CD4-positive, alpha-beta T cell (primary cell): ENCODE measurements around the gene CD24. TPM values are rescaled to one million over a fixed set of nuclear protein-coding genes. Genes with fewer than 3 reads are reported as not detected.

Source experiments
- ATAC-seq: fragments of 200-7000 bp; cut with Tn5 transposase; one replicate; pipeline ENCODE4 v1.10.0; 2022; ENCODE audit warnings: mild to moderate bottlenecking; ENCODE audit not compliant: poor library complexity
- CTCF ChIA-PET: fragments of 350-600 bp; sonication (Branson Sonifier 250); formaldehyde crosslinking; loops from one replicate; lab custom pipeline; 2021; ENCODE audit warnings: antibody characterized with exemption, inconsistent platforms; lab: Charles Lee
- POLR2A ChIA-PET: fragments of 350-600 bp; sonication (Branson Sonifier 250); formaldehyde crosslinking; loops from one replicate; lab custom pipeline; 2021; ENCODE audit warnings: antibody characterized with exemption, inconsistent platforms; lab: Charles Lee
- DNase-seq, 14 experiments: peaks; one replicate each; pipeline ENCODE4 v3.0.0-alpha.2; 2013 to 2020; ENCODE audit warnings: mixed read lengths in 2 of 14
- H3K27ac ChIP-seq, 2 donors: one replicate each; pipeline versions ENCODE4 v1.5.1 to v1.7.0; 2013; ENCODE audit warnings: low read length in 2 of 2, low read depth in 1 of 2, mild to moderate bottlenecking in 1 of 2
- H3K27me3 ChIP-seq, 2 experiments: 1 replicate in 1 of 2; 2 replicates in 1 of 2; pipeline versions ENCODE4 v1.6.1 to v1.7.0; 2013; ENCODE audit warnings: low read length in 2 of 2, control low read depth in 1 of 2, mild to moderate bottlenecking in 1 of 2, moderate library complexity in 1 of 2; ENCODE audit not compliant: insufficient read depth in 2 of 2, control insufficient read depth in 1 of 2
- H3K36me3 ChIP-seq: one replicate; pipeline ENCODE4 v1.6.1; 2013; ENCODE audit warnings: low read length, control low read depth; ENCODE audit not compliant: insufficient read depth
- H3K4me1 ChIP-seq: one replicate; pipeline ENCODE4 v1.6.1; 2013; ENCODE audit warnings: low read length, control low read depth; ENCODE audit not compliant: insufficient read depth
- H3K4me3 ChIP-seq: one replicate; pipeline ENCODE4 v1.5.1; 2013; ENCODE audit warnings: mild to moderate bottlenecking, low read length, moderate library complexity
- H3K9me3 ChIP-seq, 2 experiments: 1 replicate in 1 of 2; 2 replicates in 1 of 2; pipeline versions ENCODE4 v1.6.1 to v1.7.0; 2013; ENCODE audit warnings: low read length in 2 of 2, mild to moderate bottlenecking in 2 of 2, control low read depth in 1 of 2, moderate library complexity in 1 of 2; ENCODE audit not compliant: control insufficient read depth in 1 of 2, insufficient read depth in 1 of 2
- H3K27ac Mint-ChIP-seq: one replicate; pipeline ENCODE4 v1.8.0; 2020; ENCODE audit warnings: mixed read lengths
- H3K27me3 Mint-ChIP-seq: one replicate; pipeline ENCODE4 v1.8.0; 2021; ENCODE audit warnings: mixed read lengths
- H3K36me3 Mint-ChIP-seq: one replicate; pipeline ENCODE4 v1.8.0; 2021; ENCODE audit warnings: low read depth, mixed read lengths
- H3K4me1 Mint-ChIP-seq: one replicate; pipeline ENCODE4 v1.8.0; 2021; ENCODE audit warnings: low read depth, mixed read lengths
- H3K4me3 Mint-ChIP-seq: one replicate; pipeline ENCODE4 v1.8.0; 2020; ENCODE audit warnings: mild to moderate bottlenecking, mixed read lengths
- H3K9me3 Mint-ChIP-seq: one replicate; pipeline ENCODE4 v1.8.0; 2020; ENCODE audit warnings: mixed read lengths
- intact Hi-C, 2 experiments: fragments of 100-400 bp; cut with DNase I in 1 of 2; cut with micrococcal nuclease in 1 of 2; formaldehyde crosslinking; loops; one replicate each; pipeline versions ENCODE4 v1.15.1 to v1.9.0; 2023 to 2025; cut with DNase I, micrococcal nuclease
- total RNA-seq, 174 experiments: library from RNA in 2 of 174; stranded (reverse) in 2 of 174; gene quantifications; one replicate each; pipeline ENCODE4 v1.2.3 and lab custom pipeline; 2021 to 2026
- TF ChIP-seq, protein P1 (sequence below): fragments of 200-600 bp; IDR thresholded peaks from one replicate; pipeline ENCODE4 v1.8.0; 2022; ENCODE audit warnings: antibody characterized with exemption, mild to moderate bottlenecking

The CD24 gene
- total RNA-seq, 2 experiments from 2014 or later, result not detected

GRCh38 chr6:106961801-106962200 lies 12.7 kb downstream of the CD24 start:
- no peaks in the 10 kb centered on the region for H3K9me3 ChIP-seq
- H3K4me3 ChIP-seq, result no peak overlapping the region
- no peak overlapping the region for H3K4me3 Mint-ChIP-seq
- H3K36me3 ChIP-seq, result no peaks in the 10 kb centered on the region
- H3K27me3 Mint-ChIP-seq, result peaks cover 34% of the 10 kb centered on the region
- H3K4me1 Mint-ChIP-seq, result no peaks in the 10 kb centered on the region
- H3K4me1 ChIP-seq, result no peaks in the 10 kb centered on the region
- H3K27ac Mint-ChIP-seq, result no peak overlapping the region
- no peaks in the 10 kb centered on the region for H3K36me3 Mint-ChIP-seq
- intact Hi-C loops, result no loop called here
- DNase-seq (no peak), ATAC-seq (no peak)
- ChIA-PET CTCF (no interaction called here), POLR2A (no interaction called here)
- peaks cover 3 to 5% of the 10 kb centered on the region in 2 experiments for H3K27me3 ChIP-seq
- H3K27ac ChIP-seq, result no peak overlapping the region
- TF ChIP-seq, protein P1, sequence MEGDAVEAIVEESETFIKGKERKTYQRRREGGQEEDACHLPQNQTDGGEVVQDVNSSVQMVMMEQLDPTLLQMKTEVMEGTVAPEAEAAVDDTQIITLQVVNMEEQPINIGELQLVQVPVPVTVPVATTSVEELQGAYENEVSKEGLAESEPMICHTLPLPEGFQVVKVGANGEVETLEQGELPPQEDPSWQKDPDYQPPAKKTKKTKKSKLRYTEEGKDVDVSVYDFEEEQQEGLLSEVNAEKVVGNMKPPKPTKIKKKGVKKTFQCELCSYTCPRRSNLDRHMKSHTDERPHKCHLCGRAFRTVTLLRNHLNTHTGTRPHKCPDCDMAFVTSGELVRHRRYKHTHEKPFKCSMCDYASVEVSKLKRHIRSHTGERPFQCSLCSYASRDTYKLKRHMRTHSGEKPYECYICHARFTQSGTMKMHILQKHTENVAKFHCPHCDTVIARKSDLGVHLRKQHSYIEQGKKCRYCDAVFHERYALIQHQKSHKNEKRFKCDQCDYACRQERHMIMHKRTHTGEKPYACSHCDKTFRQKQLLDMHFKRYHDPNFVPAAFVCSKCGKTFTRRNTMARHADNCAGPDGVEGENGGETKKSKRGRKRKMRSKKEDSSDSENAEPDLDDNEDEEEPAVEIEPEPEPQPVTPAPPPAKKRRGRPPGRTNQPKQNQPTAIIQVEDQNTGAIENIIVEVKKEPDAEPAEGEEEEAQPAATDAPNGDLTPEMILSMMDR, result no peak
- no peaks in the 10 kb centered on the region for H3K9me3 Mint-ChIP-seq

GRCh38 chr6:106961136-106961535 lies 13.4 kb downstream of the CD24 start:
- H3K27me3 Mint-ChIP-seq, result peaks cover 29% of the 10 kb centered on the region
- no peaks in the 10 kb centered on the region for H3K4me1 ChIP-seq
- H3K27ac ChIP-seq, result no peak overlapping the region
- H3K4me1 Mint-ChIP-seq, result no peaks in the 10 kb centered on the region
- no peak overlapping the region for H3K4me3 Mint-ChIP-seq
- no peaks in the 10 kb centered on the region for H3K9me3 ChIP-seq
- H3K36me3 ChIP-seq, result no peaks in the 10 kb centered on the region
- ChIA-PET CTCF (no interaction called here), POLR2A (no interaction called here)
- ATAC-seq (no peak), DNase-seq (no peak)
- intact Hi-C loops, result no loop called here
- H3K27ac Mint-ChIP-seq, result no peak overlapping the region
- peaks cover 3 to 5% of the 10 kb centered on the region in 2 experiments for H3K27me3 ChIP-seq
- H3K9me3 Mint-ChIP-seq, result no peaks in the 10 kb centered on the region
- no peaks in the 10 kb centered on the region for H3K36me3 Mint-ChIP-seq
- TF ChIP-seq, protein P1, result no peak
- H3K4me3 ChIP-seq, result no peak overlapping the region

GRCh38 chr6:106959985-106960384 lies 14.5 kb downstream of the CD24 start:
- Mint-ChIP-seq H3K36me3 (no peaks in the 10 kb centered on the region), H3K4me3 (no peak overlapping the region), H3K9me3 (no peaks in the 10 kb centered on the region), H3K27me3 (peaks cover 27% of the 10 kb centered on the region), H3K27ac (no peak overlapping the region), H3K4me1 (no peaks in the 10 kb centered on the region)
- POLR2A ChIA-PET, result no interaction called here
- CTCF ChIA-PET, result no interaction called here
- TF ChIP-seq, protein P1, result no peak
- H3K27ac ChIP-seq, result no peak overlapping the region
- no peak for DNase-seq
- H3K4me3 ChIP-seq, result no peak overlapping the region
- H3K4me1 ChIP-seq, result no peaks in the 10 kb centered on the region
- no peak for ATAC-seq
- no peaks in the 10 kb centered on the region for H3K9me3 ChIP-seq
- intact Hi-C loops, result no loop called here
- peaks cover 0 to 3% of the 10 kb centered on the region in 2 experiments for H3K27me3 ChIP-seq
- no peaks in the 10 kb centered on the region for H3K36me3 ChIP-seq
